K562 (cell line): ENCODE measurements around the gene C9orf50. TPM values are rescaled to one million over a fixed set of nuclear protein-coding genes. Genes with fewer than 3 reads are reported as not detected.

ENCODE experiments used
- ATF1 ChIP-seq, 2 experiments: fragments of 450-650 bp in 1 of 2; IDR thresholded peaks; 2 replicates each; pipeline ENCODE4 v1.6.1; 2016; ENCODE audit warnings: missing compliant biosample characterization in 1 of 2, missing genetic modification characterization in 1 of 2
- CAMTA2 ChIP-seq: fragments of 250-450 bp; sonication (Bioruptor Pico); conservative IDR thresholded peaks from 2 replicates; pipeline ENCODE4 v1.5.1; 2022
- CHD2 ChIP-seq: IDR thresholded peaks from 2 replicates; pipeline ENCODE4 v1.6.1; 2011; ENCODE audit warnings: low read depth, low read length
- CSDE1 ChIP-seq, 2 experiments: fragments of 450-650 bp; IDR thresholded peaks; 2 replicates each; pipeline ENCODE4 v1.6.1; 2016; ENCODE audit warnings: mild to moderate bottlenecking in 1 of 2
- FOXM1 ChIP-seq, 2 experiments: fragments of 450-650 bp in 1 of 2; sonication (generic) in 1 of 2; formaldehyde crosslinking in 1 of 2; IDR thresholded peaks; 2 replicates each; pipeline versions ENCODE4 v1.6.1 to v1.9.0; 2017 to 2022; ENCODE audit warnings: low read depth in 2 of 2, mild to moderate bottlenecking in 2 of 2, missing genetic modification reagents in 1 of 2, moderate library complexity in 1 of 2
- LARP7 ChIP-seq: fragments of 450-650 bp; IDR thresholded peaks from 2 replicates; pipeline ENCODE4 v1.6.1; 2016
- NCOA1 ChIP-seq: fragments of 450-650 bp; IDR thresholded peaks from 2 replicates; pipeline ENCODE4 v1.6.1; 2016; ENCODE audit warnings: low read depth
- NKRF ChIP-seq: fragments of 450-650 bp; IDR thresholded peaks from 2 replicates; pipeline ENCODE4 v1.6.1; 2016; ENCODE audit warnings: borderline replicate concordance
- PHF20 ChIP-seq: fragments of 450-650 bp; IDR thresholded peaks from 2 replicates; pipeline ENCODE4 v1.6.1; 2018; ENCODE audit not compliant: partially characterized antibody
- POLR2H ChIP-seq: IDR thresholded peaks from 2 replicates; pipeline ENCODE4 v1.6.1; 2016; ENCODE audit warnings: missing genetic modification characterization, low read depth, mild to moderate bottlenecking, control low read depth, missing compliant biosample characterization, moderate library complexity
- PPARD ChIP-seq: fragments of 250-450 bp; sonication (Bioruptor Pico); IDR thresholded peaks from 2 replicates; pipeline ENCODE4 v1.8.0; 2022; ENCODE audit warnings: inconsistent platforms, mild to moderate bottlenecking, moderate library complexity
- SMAD4 ChIP-seq: fragments of 250-450 bp; sonication (Bioruptor Pico); conservative IDR thresholded peaks from 2 replicates; pipeline ENCODE4 v1.8.0; 2021; ENCODE audit warnings: inconsistent platforms, mild to moderate bottlenecking, moderate library complexity
- SRSF3 ChIP-seq: fragments of 200-400 bp; formaldehyde crosslinking; IDR thresholded peaks from 2 replicates; pipeline ENCODE4 v1.6.1; 2016; ENCODE audit warnings: mild to moderate bottlenecking, low read length, moderate library complexity; ENCODE audit not compliant: insufficient read depth
- ZNF354B ChIP-seq: fragments of 250-450 bp; sonication (Bioruptor Pico); IDR thresholded peaks from 2 replicates; pipeline ENCODE4 v1.4.0; 2020
- ZNF507 ChIP-seq: conservative IDR thresholded peaks from 2 replicates; pipeline ENCODE4 v1.6.1; 2017; ENCODE audit warnings: missing genetic modification characterization, missing compliant biosample characterization
- ZNF764 ChIP-seq: fragments of 250-450 bp; sonication (Bioruptor Pico); IDR thresholded peaks from 2 replicates; pipeline ENCODE4 v1.4.0; 2020; ENCODE audit warnings: low read depth, mild to moderate bottlenecking, moderate library complexity
- polyA plus RNA-seq, 8 experiments: library from polyadenylated mRNA; depleted of rRNA in 4 of 8; stranded (reverse) in 5 of 8; unstranded in 3 of 8; fragments of >200 nt; fragmentation: Nextera tagmentation in 2 of 8; fragmentation: Illumina TruSeq in 1 of 8; extraction: Ambion mirVana in 2 of 8; extraction: Trizol in 1 of 8; gene quantifications; 2 replicates each; pipeline versions ENCODE4 v1.2.1 to v1.2.3, GENCODE V29; 2011 to 2014; ENCODE audit warnings: inconsistent platforms in 1 of 8, missing spikeins in 1 of 8
- total RNA-seq, 7 experiments: library from RNA; depleted of rRNA in 6 of 7; stranded (reverse); fragments of >200 nt in 6 of 7; fragmentation: Illumina TruSeq in 2 of 7; extraction: Trizol in 2 of 7; gene quantifications; 2 replicates each; pipeline versions ENCODE4 v1.2.1 to v1.2.3, GENCODE V29; 2011 to 2021; ENCODE audit warnings: low replicate concordance in 1 of 7
- TF ChIP-seq, protein P1 (sequence below): sonication (generic); formaldehyde crosslinking; IDR thresholded peaks from 2 replicates; pipeline ENCODE4 v1.8.0; 2022; ENCODE audit warnings: mild to moderate bottlenecking, missing genetic modification reagents
- TF ChIP-seq, protein P2 (sequence below), 3 experiments: IDR thresholded peaks in 2 of 3; conservative IDR thresholded peaks in 1 of 3; 2 replicates each; pipeline ENCODE4 v1.5.1; 2011 to 2012; ENCODE audit warnings: low read length in 3 of 3, mild to moderate bottlenecking in 3 of 3, control low read depth in 2 of 3, improper control_type of control experiment in 1 of 3, inconsistent platforms in 1 of 3, low read depth in 1 of 3, mixed read lengths in 1 of 3, moderate library complexity in 1 of 3; ENCODE audit not compliant: insufficient read depth in 2 of 3
- TF ChIP-seq, protein P3 (sequence below): fragments of 150-350 bp; IDR thresholded peaks from 2 replicates; pipeline ENCODE4 v1.6.1; 2014; ENCODE audit warnings: low read depth, mild to moderate bottlenecking, low read length, borderline replicate concordance

C9orf50 gene
- total and polyA plus RNA-seq, 9 of the 15 experiments (the other 6 are each of a cell fraction or from before 2014, with no cell fraction given) = not detected

GRCh38 chr9:129570450-129571297 lies 50.2 kb downstream of the C9orf50 start (continued):
- TF ChIP-seq PPARD = no peak
- no peak for TF ChIP-seq ATF1 (CRISPR knock-in tag; IDR thresholded peaks at IDR 0.05)
- TF ChIP-seq ATF1 (tag; IDR thresholded peaks at IDR 0.05) = 0 out of 2 replicates have a peak, but pooled peaks have one; percentile 50
- TF ChIP-seq PHF20 = no peak
- TF ChIP-seq, protein P1, sequence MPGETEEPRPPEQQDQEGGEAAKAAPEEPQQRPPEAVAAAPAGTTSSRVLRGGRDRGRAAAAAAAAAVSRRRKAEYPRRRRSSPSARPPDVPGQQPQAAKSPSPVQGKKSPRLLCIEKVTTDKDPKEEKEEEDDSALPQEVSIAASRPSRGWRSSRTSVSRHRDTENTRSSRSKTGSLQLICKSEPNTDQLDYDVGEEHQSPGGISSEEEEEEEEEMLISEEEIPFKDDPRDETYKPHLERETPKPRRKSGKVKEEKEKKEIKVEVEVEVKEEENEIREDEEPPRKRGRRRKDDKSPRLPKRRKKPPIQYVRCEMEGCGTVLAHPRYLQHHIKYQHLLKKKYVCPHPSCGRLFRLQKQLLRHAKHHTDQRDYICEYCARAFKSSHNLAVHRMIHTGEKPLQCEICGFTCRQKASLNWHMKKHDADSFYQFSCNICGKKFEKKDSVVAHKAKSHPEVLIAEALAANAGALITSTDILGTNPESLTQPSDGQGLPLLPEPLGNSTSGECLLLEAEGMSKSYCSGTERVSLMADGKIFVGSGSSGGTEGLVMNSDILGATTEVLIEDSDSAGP (CRISPR knock-in tag) = no peak
- TF ChIP-seq, protein P2, sequence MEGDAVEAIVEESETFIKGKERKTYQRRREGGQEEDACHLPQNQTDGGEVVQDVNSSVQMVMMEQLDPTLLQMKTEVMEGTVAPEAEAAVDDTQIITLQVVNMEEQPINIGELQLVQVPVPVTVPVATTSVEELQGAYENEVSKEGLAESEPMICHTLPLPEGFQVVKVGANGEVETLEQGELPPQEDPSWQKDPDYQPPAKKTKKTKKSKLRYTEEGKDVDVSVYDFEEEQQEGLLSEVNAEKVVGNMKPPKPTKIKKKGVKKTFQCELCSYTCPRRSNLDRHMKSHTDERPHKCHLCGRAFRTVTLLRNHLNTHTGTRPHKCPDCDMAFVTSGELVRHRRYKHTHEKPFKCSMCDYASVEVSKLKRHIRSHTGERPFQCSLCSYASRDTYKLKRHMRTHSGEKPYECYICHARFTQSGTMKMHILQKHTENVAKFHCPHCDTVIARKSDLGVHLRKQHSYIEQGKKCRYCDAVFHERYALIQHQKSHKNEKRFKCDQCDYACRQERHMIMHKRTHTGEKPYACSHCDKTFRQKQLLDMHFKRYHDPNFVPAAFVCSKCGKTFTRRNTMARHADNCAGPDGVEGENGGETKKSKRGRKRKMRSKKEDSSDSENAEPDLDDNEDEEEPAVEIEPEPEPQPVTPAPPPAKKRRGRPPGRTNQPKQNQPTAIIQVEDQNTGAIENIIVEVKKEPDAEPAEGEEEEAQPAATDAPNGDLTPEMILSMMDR (IDR thresholded peaks at IDR 0.05 in 2 of 3, conservative IDR thresholded peaks at IDR 0.05 in 1 of 3; ENCODE audit: insufficient read depth in 2 of 3, low read depth in 1 of 3, low read length in 3 of 3) = no peak
- no peak for TF ChIP-seq SRSF3
- no peak for TF ChIP-seq ZNF507 (tag)
- no peak for TF ChIP-seq FOXM1 (IDR thresholded peaks at IDR 0.05; ENCODE audit: low read depth)
- TF ChIP-seq FOXM1 (CRISPR knock-in tag; IDR thresholded peaks at IDR 0.05; ENCODE audit: low read depth) = no peak
- TF ChIP-seq, protein P3, sequence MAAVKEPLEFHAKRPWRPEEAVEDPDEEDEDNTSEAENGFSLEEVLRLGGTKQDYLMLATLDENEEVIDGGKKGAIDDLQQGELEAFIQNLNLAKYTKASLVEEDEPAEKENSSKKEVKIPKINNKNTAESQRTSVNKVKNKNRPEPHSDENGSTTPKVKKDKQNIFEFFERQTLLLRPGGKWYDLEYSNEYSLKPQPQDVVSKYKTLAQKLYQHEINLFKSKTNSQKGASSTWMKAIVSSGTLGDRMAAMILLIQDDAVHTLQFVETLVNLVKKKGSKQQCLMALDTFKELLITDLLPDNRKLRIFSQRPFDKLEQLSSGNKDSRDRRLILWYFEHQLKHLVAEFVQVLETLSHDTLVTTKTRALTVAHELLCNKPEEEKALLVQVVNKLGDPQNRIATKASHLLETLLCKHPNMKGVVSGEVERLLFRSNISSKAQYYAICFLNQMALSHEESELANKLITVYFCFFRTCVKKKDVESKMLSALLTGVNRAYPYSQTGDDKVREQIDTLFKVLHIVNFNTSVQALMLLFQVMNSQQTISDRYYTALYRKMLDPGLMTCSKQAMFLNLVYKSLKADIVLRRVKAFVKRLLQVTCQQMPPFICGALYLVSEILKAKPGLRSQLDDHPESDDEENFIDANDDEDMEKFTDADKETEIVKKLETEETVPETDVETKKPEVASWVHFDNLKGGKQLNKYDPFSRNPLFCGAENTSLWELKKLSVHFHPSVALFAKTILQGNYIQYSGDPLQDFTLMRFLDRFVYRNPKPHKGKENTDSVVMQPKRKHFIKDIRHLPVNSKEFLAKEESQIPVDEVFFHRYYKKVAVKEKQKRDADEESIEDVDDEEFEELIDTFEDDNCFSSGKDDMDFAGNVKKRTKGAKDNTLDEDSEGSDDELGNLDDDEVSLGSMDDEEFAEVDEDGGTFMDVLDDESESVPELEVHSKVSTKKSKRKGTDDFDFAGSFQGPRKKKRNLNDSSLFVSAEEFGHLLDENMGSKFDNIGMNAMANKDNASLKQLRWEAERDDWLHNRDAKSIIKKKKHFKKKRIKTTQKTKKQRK = no peak
- TF ChIP-seq NKRF = no peak
- TF ChIP-seq LARP7 = no peak
- TF ChIP-seq CHD2 = no peak
- no peak for TF ChIP-seq CAMTA2 (CRISPR knock-in tag)
- TF ChIP-seq ZNF764 (CRISPR knock-in tag) = no peak
- peak; percentile 90 for TF ChIP-seq SMAD4 (CRISPR knock-in tag)
- no peak; the same call in 1 of the 2 replicates for TF ChIP-seq ZNF354B
- no peak for TF ChIP-seq CSDE1 (IDR thresholded peaks at IDR 0.05)
- TF ChIP-seq NCOA1 = peak; percentile 49; the same call in 1 of the 2 replicates
- no peak for TF ChIP-seq POLR2H (tag)
